Stimulated activated CD4-positive, alpha-beta T cell treated with anti-CD3 and anti-CD28 coated beads, TNF-alpha, amount 100 ng/mL, for 24 hours (primary cell): ENCODE results near the gene THSD7B.
"Not testable (repeated sequence)": the region's sequence is repeated elsewhere in the genome, so short reads cannot be mapped to it uniquely, and the experiment has no call there.

Source experiments
- DNase-seq, 3 experiments: peaks; one replicate each; pipeline ENCODE4 v3.0.0-alpha.2; 2020; ENCODE audit warnings: low read depth in 3 of 3

Gene THSD7B

DNA sequence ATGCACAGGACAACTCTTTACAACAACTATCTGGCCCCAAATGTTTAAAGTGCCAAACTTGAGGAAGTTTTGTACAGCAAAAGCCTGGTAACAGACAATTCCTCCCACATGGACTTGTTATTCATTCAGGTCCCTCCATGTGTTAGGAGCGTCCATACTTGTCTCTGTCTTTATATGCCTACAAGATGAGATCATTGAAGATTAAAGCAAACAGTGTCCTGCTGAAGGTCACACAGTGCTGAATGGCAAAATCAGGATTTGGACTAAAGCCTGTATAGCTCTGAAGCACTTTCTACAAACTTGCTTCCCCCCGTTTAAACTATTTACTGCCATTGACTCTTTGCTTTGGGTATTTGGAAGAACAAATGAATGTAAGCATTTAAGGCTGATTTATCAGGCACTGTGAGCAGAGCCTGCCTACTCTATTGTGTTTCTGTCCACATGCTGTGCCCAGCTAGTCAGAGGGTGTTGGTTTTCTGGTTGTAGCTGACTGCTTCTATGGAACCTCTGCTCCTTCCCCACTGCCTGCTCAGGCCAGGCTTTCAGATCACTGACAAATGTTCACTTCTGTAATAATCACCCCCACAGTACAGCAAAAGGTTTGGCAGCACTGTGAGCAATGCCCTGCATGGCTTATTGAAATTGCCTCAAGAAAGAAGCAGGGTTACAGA, 274.3 kb downstream of the THSD7B start:
- DNase-seq = no peak

- no peak for DNase-seq
Observed at GRCh38 chr2:137047369-137047768, 282.0 kb downstream of the THSD7B start.

- no peak for DNase-seq
Observed at GRCh38 chr2:137048455-137048854, 283.1 kb downstream of the THSD7B start.

GRCh38 chr2:137049518-137049917, 284.2 kb downstream of the THSD7B start:
- DNase-seq = no peak

DNA sequence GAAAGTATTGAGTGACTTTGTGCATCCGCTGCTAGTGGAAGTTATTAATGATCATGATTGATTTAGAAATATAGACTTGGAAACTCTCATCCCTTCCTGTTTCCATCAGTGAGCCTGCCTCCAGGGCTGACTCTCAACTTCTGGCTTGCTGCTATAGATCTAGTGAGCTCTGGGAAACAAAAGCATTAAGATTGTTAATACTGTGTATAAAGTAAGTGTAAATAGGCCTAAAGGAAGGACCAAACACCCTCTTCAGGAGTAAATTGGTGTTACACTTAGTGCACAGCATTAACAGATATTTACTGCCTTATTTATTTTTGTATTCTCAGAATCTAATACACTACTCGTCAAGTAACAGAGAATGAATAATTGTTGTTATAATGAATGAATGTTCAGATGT, 285.6 kb downstream of the THSD7B start:
- DNase-seq = no peak

DNA sequence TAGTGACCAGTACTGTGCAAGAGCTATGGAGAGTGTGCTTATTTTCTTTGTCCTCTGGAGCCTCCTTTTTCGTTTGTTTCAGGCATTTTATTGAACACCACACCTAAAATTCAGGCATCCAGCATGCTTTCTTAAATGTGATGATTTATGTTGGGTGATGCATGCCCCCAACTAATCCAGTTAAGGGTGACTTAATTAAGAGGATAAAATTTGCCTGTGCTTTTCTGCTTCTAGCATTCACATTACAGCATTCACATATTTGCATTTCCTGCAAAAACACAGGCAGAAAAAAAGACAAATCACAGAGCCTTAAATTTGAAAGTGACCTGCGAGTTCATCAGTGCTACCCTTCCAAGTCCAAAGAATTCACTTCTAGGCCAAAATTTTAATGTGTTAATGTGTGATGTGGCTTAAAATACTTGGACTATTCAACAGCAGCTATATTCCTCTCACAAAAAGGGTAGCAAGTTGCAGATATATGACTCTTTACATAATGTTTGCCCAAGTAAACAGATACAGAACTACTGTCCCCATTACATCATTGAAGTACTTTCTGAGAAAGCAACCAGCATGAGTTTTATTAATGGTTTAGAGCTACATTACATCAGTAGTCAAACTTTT, 286.5 kb downstream of the THSD7B start:
- no peak for DNase-seq

GRCh38 chr2:137056704-137057103, 291.4 kb downstream of the THSD7B start:
- DNase-seq = no peak

DNA sequence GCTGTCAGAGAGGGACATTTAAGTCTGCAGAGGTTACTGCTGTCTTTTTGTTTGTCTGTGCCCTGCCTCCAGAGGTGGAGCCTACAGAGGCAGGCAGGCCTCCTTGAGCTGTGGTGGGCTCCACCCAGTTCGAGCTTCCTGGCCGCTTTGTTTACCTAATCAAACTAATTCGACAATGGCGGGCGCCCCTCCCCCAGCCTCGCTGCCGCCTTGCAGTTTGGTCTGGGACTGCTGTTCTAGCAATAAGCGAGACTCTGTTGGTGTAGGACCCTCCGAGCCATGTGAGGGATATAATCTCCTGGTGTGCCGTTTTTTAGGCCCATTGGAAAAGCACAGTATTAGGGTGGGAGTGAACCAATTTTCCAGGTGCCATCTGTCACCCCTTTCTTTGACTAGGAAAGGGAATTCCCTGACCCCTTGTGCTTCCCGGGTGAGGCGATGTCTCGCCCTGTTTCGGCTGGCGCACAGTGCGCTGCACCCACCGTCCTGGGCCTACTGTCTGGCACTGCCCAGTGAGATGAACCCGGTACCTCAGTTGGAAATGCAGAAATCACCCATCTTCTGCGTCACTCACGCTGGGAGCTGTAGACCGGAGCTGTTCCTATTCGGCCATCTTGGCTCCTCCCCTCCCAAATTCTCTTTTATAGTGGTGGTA, 310.9 kb downstream of the THSD7B start:
- DNase-seq = not testable (repeated sequence)

GRCh38 chr2:137091704-137092103, 326.4 kb downstream of the THSD7B start:
- no peak for DNase-seq

DNA sequence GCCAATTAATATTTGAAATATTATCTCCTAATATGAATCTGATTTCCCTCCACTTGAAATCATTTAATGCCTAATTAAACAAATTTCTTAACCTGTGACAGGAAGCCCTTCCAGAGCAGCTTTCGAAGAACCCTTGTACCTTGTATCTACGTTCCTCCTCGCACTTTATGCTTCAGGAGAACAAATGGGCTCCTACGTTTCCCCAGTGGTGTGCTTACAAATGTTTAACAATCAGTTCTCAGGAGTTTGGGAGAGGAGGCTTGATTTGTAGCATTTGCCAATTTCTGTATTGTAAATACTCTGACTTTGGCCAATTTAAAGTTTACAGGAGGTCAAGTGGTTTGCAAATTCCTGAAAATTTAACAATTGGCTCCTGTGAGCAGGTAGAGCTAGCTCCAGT, 327.8 kb downstream of the THSD7B start:
- DNase-seq = no peak

- no peak for DNase-seq
Observed at GRCh38 chr2:137096187-137096586, 330.8 kb downstream of the THSD7B start.

DNA sequence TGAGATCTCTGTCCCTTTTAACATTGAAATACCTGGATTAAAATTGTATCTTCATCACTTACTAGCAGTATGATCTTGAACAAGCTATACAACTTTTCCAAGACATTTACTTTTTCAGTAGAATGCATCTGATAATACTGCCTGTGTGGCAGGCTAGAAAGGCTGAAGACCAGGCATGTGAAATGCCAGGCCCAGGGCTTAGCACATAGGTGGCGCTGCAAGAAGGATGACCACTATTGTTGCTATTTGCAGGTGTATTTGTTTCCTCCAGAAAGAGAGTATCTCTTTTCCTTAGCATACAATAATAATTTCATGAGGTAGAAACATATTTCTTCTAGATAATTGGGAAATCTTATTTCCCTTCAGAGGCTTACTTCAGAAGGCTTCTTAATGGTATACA, 331.3 kb downstream of the THSD7B start:
- no peak for DNase-seq

DNA sequence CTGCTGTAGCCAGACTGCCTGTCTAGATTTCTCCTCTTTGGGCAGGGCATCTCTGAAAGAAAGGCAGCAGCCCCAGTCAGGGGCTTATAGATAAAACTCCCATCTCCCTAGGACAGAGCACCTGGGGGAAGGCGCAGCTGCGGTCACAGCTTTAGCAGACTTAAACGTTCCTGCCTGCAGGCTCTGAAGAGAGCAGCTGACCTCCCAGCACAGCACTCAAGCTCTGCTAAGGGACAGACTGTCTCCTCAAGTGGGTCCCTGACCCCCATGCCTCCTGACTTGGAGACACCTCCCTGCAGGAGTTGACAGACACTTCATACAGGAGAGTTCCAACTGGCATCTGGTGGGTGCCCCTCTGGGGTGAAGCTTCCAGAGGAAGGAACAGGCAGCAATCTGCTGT, 336.5 kb downstream of the THSD7B start:
- not testable (repeated sequence) for DNase-seq

- no peak for DNase-seq
Observed at GRCh38 chr2:137107904-137108303, 342.6 kb downstream of the THSD7B start.

DNA sequence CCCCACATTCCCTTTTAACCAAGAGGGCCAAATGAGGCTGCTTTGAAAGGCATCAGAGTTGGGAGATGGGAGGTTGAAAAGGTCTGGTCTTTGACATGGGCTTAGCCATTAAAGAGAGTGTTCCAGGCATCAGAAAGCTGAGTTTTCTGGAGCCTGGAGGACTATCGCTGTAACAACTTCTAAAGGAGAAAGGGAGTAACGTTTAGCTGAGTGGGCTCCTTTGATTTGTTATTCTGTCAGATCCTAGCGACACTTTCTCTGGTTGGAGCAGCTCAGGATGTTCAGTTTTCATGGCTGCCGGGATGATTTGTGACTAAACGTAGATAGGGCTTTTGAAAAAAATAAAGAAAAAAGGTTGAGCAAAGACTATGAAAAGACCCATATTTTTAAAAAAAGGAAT, 346.6 kb downstream of the THSD7B start:
- no peak for DNase-seq

GRCh38 chr2:137115081-137115794, 349.9 kb downstream of the THSD7B start:
- DNase-seq = no peak

- DNase-seq = no peak
Observed at GRCh38 chr2:137115795-137116089, 350.4 kb downstream of the THSD7B start.

GRCh38 chr2:137117385-137117784, 352.0 kb downstream of the THSD7B start:
- DNase-seq = no peak

DNA sequence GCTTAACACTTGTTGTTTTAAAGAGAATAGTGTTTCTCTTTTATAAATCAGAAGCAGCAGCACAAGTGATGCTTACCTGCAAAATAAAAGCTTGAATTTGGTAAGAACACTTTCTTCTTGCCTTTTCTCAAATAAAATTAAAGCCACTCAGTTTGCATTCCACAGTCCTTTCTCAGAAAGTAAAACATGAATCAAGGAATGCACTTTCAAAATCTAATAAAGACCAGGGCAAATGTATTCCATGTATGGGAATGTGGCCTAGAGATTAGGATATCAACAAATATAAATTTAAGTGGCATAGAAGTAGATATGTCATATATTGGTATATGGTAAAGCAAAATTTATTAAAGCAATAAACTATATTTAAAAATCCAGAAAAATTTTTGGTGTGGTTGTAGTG, 352.8 kb downstream of the THSD7B start:
- no peak for DNase-seq

DNA sequence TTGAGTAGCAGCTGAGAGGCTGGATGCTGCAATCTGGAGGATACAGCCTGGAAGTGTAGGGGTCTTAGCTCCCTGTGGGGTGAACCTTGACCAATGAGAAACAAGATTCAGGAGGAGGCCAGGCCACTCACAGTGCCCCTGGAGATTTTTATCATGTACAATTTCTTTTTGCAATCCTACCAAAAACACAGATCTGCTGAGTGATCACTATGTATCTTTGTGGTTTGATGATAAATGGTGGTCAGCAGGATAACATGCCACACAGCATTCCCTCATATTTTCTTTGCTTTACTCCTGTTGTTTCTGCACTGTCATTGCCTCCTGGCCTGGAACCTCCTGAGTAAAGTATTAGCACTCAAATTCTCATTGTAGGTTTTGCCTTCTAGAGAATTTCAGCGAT, 357.9 kb downstream of the THSD7B start:
- no peak for DNase-seq

DNA sequence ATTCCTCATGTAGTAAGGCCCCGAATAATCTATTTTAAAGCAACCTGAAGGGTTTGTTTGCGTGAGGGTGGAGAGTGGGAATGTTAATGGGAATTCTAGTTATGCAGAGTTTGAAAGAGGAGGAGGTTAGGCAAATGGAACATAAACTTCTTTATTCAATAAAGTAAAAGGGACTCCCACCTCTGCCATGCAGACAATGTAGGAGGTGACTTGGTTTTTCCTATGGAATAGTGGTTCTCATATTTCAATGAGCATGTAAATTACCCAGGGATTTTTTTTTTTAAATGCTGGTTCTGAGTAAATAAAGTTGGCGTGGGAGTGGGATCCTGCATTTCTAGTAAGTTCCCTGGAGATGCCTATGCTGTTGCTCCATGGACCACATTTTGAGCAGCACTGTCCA, 367.9 kb downstream of the THSD7B start:
- DNase-seq = no peak

DNA sequence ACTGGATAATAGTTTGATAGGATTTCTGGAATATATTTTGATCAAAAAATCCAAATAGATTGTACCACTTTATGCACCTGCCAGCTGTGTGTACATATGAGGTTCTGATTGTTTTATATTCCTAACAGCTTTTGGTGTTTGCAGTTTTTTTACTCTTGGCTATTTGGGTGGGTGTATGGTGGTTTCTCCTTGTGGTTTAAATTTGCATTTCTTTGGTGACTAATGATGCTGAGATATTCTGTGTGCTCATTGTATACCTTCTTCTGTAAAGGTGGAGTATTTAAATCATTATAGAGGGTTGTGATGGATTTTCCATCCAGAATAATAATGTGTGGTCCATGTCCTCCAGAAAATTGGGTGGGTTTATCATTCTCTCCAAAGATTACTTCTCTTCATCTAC, 372.9 kb downstream of the THSD7B start:
- DNase-seq = no peak

DNA sequence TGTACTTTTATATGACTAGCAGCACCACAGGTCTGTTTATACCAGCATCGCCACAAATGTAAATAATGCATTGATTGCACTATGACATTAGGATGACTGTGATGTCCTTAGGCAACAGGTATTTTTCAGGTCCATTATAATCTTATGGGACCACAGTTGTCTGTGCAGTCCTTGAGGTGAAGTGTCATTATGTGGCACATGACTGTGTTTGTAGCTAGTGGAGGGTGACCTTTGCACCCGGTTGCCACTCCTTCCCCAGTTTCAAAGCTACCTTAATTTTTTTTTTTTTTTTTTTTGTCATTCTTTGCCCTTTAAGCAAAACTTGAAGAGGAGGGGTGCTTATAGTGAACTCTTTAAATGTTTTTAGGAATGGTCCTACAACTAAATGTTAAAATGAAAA, 386.4 kb downstream of the THSD7B start:
- DNase-seq = no peak
